GM13977 (cell line): Measurements from ENCODE around the gene NTN1.

Source experiments
- DNase-seq: peaks from one replicate; pipeline ENCODE4 v3.0.0; 2012; ENCODE audit warnings: low spot score
- CTCF ChIP-seq: IDR thresholded peaks from 2 replicates; pipeline ENCODE4 v1.5.1; 2012; ENCODE audit warnings: mild to moderate bottlenecking, control low read depth; ENCODE audit not compliant: insufficient read depth; ENCODE audit errors: extremely low read depth, missing control alignments
- in situ Hi-C: fragments of 300-500 bp; cut with MboI; formaldehyde crosslinking; loops from one replicate; pipeline ENCODE4 v1.12.0; 2022; ENCODE audit warnings: low sequenced_read_pairs, low pct_unique_long_range_greater_than_20kb, mixed read lengths, inconsistent platforms; ENCODE audit not compliant: unreplicated experiment

The NTN1 gene

GRCh38 chr17:9229160-9229825, 208.0 kb downstream of the NTN1 start:
- in situ Hi-C loops: no loop called here
- TF ChIP-seq CTCF: no peak
- DNase-seq: no peak

- in situ Hi-C loops: no loop called here
- no peak for TF ChIP-seq CTCF
- no peak for DNase-seq
Measured at GRCh38 chr17:9229826-9230201, 208.5 kb downstream of the NTN1 start.

- DNase-seq: no peak
- TF ChIP-seq CTCF: no peak
- in situ Hi-C loops: no loop called here
Measured at GRCh38 chr17:9230346-9230745, 209.0 kb downstream of the NTN1 start.

- in situ Hi-C loops: no loop called here
- DNase-seq: no peak
- no peak for TF ChIP-seq CTCF
Measured at GRCh38 chr17:9230861-9231260, 209.6 kb downstream of the NTN1 start.

GRCh38 chr17:9231449-9232154, 210.3 kb downstream of the NTN1 start:
- TF ChIP-seq CTCF: no peak
- in situ Hi-C loops: no loop called here
- DNase-seq: no peak

GRCh38 chr17:9232155-9232475, 210.8 kb downstream of the NTN1 start:
- DNase-seq: no peak
- no peak for TF ChIP-seq CTCF
- in situ Hi-C loops: no loop called here
